Bronchial epithelial cell (primary cell): Measurements from ENCODE around the gene PCYT2. TPM values are rescaled to one million over a fixed set of nuclear protein-coding genes. Genes with fewer than 3 reads are reported as not detected.
A peak's percentile ranks its signal among the peaks of the same experiment; 100 is the strongest.

Experiments
- DNase-seq: peaks from one replicate; pipeline ENCODE4 v3.0.0-alpha.2; 2010; ENCODE audit warnings: low read depth
- FAIRE-seq: peaks from 2 replicates; lab custom pipeline; 2011; peaks lifted over from hg19 to GRCh38; lab: Jason Lieb, UNC
- H3K27me3 ChIP-seq: 2 replicates; pipeline ENCODE4 v1.5.1; 2011; ENCODE audit warnings: low read length; ENCODE audit not compliant: control insufficient read depth, insufficient read depth
- H3K36me3 ChIP-seq: 2 replicates; pipeline ENCODE4 v1.5.1; 2011; ENCODE audit warnings: low read length; ENCODE audit not compliant: control insufficient read depth, insufficient read depth
- H3K4me3 ChIP-seq: 2 replicates; pipeline ENCODE4 v1.5.1; 2011; ENCODE audit warnings: mild to moderate bottlenecking, low read depth, low read length, control low read depth
- CTCF ChIP-seq: IDR thresholded peaks from 2 replicates; pipeline ENCODE4 v1.5.1; 2011; ENCODE audit warnings: mild to moderate bottlenecking, moderate library complexity, low read length, control low read depth, inconsistent platforms; ENCODE audit not compliant: insufficient read depth, severe bottlenecking
- total RNA-seq: library from RNA; depleted of rRNA; stranded (reverse); fragments of >200 nt; gene quantifications from 2 replicates; pipeline ENCODE4 v1.2.1, GENCODE V29; 2014

PCYT2 gene
- total RNA-seq, 1 donor from 2014 or later: 29.5 TPM

- Histone ChIP-seq H3K4me3 (no peak overlapping the region), H3K27me3 (no peaks in the 10 kb centered on the region), H3K36me3 (peaks cover 1% of the 10 kb centered on the region)
- TF ChIP-seq CTCF: no peak
- FAIRE-seq: no peak
- no peak for DNase-seq
Observed at GRCh38 chr17:81877569-81877968, 33.6 kb downstream of the PCYT2 start.

DNA sequence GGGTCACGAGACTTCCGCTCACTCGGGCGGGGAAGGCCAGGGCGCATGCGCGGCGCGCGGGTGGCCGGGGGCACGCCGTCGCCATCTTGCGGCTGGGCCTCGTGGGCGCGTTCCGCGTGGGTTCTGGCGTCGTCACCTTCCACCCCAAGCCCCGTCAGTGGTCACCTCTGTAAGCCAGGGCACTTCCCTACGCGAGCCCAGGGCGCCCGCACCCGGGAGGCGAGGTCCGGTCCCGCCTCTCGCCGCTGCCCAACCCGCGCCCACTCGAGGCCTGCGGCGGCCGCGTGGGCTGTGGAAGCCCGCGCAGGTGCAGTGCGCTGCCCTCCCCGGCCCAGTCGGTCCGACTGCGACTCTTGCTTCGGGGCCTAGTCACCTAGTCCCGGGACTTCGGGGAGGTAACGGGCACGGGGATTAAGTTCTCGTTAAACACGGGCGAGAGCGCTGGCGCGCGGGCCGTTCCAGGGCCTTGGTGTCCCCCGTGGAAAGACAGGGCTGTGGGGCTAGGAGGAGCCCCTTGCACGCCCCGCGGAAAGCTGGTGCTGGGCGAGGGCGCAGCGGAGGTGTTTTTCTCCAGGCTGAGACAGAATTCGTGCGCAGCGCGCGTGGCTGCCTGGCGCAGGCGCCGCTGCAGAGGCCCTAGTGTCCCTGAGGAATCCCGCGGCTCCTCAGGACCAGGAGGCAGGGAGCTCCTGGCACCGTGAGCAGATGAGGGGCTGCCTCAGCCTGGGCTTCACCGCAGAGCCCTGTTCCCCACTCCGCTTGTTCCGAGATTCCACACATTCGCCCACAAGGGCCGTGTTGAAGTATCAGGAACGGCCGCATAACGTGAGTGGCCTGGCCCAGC lies 39.6 kb downstream of the PCYT2 start:
- TF ChIP-seq CTCF: peak; percentile 45
- peak; percentile 60 for DNase-seq
- peak overlapping the region; percentile 68 for H3K4me3 ChIP-seq
- H3K36me3 ChIP-seq: peaks cover 18% of the 10 kb centered on the region
- H3K27me3 ChIP-seq: no peaks in the 10 kb centered on the region
- no peak for FAIRE-seq

DNA sequence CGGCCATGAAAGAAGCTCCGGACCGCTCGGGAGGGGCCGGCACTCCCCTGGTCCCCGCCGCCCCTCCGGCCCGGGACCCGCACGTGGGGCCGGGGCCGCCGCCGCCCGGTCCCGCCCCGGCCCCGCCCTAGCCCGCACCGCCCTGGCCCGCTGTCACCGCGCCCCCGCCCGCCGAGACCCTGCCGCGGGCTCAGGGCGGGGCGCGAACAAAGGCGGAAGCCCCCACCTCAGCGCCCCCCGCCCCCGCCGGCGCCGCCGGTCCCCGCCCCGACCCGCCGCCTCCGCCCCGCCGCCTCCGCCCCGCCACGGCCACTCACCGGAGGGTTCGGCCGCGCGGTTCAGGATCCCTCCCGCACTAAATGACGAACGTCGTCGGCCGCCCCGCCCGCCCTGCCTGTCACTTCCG lies 40.2 kb downstream of the PCYT2 start, which contains the start of gene ARHGDIA:
Gene ARHGDIA, minus strand, starts transcription at position 357 of the 406 bp plus-strand sequence. CDS start 1,407 bp downstream, outside the sequence.
- FAIRE-seq (no peak), DNase-seq (no peak)
- H3K27me3 ChIP-seq: no peaks in the 10 kb centered on the region
- H3K36me3 ChIP-seq: peaks cover 20% of the 10 kb centered on the region
- peak within 1 kb of the TSS; percentile 68 for H3K4me3 ChIP-seq
- TF ChIP-seq CTCF: no peak

DNA sequence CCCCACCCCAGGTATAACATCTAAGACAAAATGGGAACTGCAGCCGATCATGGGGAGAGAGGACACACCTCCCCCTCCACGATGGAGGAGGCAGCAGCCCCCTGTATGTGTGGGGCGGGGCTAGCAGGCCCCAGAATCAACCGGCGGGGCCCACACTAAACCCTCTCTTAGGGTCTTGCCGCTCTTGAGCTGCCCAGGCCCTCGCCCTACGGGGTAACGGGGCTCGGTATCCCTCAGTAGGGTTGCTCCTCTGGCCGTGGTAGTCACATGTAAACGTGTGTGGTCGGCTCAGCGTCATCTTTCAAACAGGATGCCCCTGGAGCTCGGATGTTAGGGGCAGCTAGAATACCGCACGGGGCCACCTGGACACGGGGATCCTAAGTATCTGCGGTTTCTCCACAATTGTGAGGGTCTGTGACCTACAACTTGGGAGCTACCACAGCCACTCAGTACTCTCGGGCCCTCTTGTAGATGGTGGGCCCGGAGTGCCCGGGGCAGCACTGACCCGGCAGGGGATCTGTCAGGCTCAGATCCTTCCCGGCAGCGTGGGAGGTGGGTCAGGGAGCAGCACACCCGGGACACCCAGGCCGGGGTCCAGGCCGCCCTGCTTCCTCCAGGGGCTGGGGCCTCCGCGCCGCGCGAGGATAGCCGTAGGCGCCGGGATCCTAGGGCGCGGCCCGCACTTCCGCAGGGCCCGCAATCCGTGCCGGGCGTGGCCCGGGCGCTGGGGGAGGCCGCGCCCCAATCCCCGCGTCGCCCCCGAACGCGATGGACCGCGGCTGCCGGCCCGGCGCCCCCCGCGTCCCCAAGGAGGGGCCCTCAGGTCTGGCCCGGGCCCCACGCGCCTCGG lies 40.8 kb downstream of the PCYT2 start:
- no peak for FAIRE-seq
- peaks cover 26% of the 10 kb centered on the region for H3K36me3 ChIP-seq
- peak overlapping the region; percentile 68 for H3K4me3 ChIP-seq

More for the DNA sequence above, 40.8 kb downstream of the PCYT2 start:
- TF ChIP-seq CTCF: no peak
- no peaks in the 10 kb centered on the region for H3K27me3 ChIP-seq
- no peak for DNase-seq
